Smooth muscle cell (in vitro differentiated cells): ENCODE results near the gene FAM8A1. TPM values are rescaled to one million over a fixed set of nuclear protein-coding genes. Genes with fewer than 3 reads are reported as not detected.
A peak's percentile ranks its signal among the peaks of the same experiment; 100 is the strongest.

Experiments used
- DNase-seq: peaks from one replicate; lab custom pipeline; 2025; ENCODE audit not compliant: unreplicated experiment; lab: John Stamatoyannopoulos, UW
- H2AFZ ChIP-seq: fragments of 200-600 bp; sonication (generic); 2 replicates; pipeline ENCODE4 v1.6.0; 2016; ENCODE audit warnings: antibody characterized with exemption, low read depth, mild to moderate bottlenecking
- H3F3A ChIP-seq: fragments of 200-600 bp; sonication (generic); 2 replicates; pipeline ENCODE4 v1.6.0; 2017; ENCODE audit warnings: antibody characterized with exemption, low read depth
- H3K27ac ChIP-seq: fragments of 200-600 bp; sonication (generic); 2 replicates; pipeline ENCODE4 v1.5.1; 2016; ENCODE audit warnings: low read depth, mild to moderate bottlenecking
- H3K27me3 ChIP-seq: fragments of 200-600 bp; sonication (generic); 2 replicates; pipeline ENCODE4 v1.6.1; 2016; ENCODE audit warnings: low read depth, mild to moderate bottlenecking
- H3K36me3 ChIP-seq: fragments of 200-600 bp; sonication (generic); 2 replicates; pipeline ENCODE4 v1.5.1; 2016; ENCODE audit warnings: low read depth
- H3K4me1 ChIP-seq: fragments of 200-600 bp; sonication (generic); 2 replicates; pipeline ENCODE4 v1.5.1; 2016; ENCODE audit warnings: low read depth
- H3K4me2 ChIP-seq: fragments of 200-600 bp; sonication (generic); 2 replicates; pipeline ENCODE4 v1.6.0; 2016; ENCODE audit warnings: mild to moderate bottlenecking
- H3K4me3 ChIP-seq: fragments of 200-600 bp; sonication (generic); 2 replicates; pipeline ENCODE4 v1.5.1; 2016; ENCODE audit warnings: mild to moderate bottlenecking
- H3K79me2 ChIP-seq: fragments of 200-600 bp; sonication (generic); 2 replicates; pipeline ENCODE4 v1.6.0; 2016; ENCODE audit warnings: low read depth, mild to moderate bottlenecking
- H3K9ac ChIP-seq: fragments of 200-600 bp; sonication (generic); 2 replicates; pipeline ENCODE4 v1.6.0; 2016; ENCODE audit warnings: low read depth
- H3K9me3 ChIP-seq: fragments of 200-600 bp; sonication (generic); replicated peaks from 2 replicates; pipeline ENCODE4 v1.5.1; 2016; ENCODE audit warnings: low read depth
- H4K20me1 ChIP-seq: fragments of 200-600 bp; sonication (generic); 2 replicates; pipeline ENCODE4 v1.6.0; 2016; ENCODE audit warnings: low read depth
- CTCF ChIP-seq: fragments of 200-600 bp; sonication (generic); IDR thresholded peaks from 2 replicates; pipeline ENCODE4 v1.5.1; 2017; ENCODE audit warnings: borderline replicate concordance, mild to moderate bottlenecking, antibody characterized with exemption; ENCODE audit not compliant: insufficient read depth, poor library complexity, severe bottlenecking
- WGBS: methylation state at CpG from one replicate; pipeline ENCODE4 v1.1.7; 2016; ENCODE audit warnings: low lambda C conversion rate; 5-methylcytosine and 5-hydroxymethylcytosine counted together
- polyA plus RNA-seq: library from polyadenylated mRNA; unstranded; fragments of >200 nt; fragmentation: Nextera tagmentation; extraction: Ambion mirVana; gene quantifications from 2 replicates; pipeline ENCODE4 v1.2.1, GENCODE V29; 2016
- total RNA-seq: library from RNA; depleted of rRNA; stranded (reverse); fragments of >200 nt; gene quantifications from 2 replicates; pipeline ENCODE4 v1.2.3, GENCODE V29; 2014

Gene FAM8A1, protein sequence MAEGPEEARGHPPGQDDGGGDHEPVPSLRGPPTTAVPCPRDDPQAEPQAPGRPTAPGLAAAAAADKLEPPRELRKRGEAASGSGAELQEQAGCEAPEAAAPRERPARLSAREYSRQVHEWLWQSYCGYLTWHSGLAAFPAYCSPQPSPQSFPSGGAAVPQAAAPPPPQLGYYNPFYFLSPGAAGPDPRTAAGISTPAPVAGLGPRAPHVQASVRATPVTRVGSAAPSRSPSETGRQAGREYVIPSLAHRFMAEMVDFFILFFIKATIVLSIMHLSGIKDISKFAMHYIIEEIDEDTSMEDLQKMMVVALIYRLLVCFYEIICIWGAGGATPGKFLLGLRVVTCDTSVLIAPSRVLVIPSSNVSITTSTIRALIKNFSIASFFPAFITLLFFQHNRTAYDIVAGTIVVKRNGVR
- 32.8 and 33.2 TPM in 2 replicates for total RNA-seq
- 10.0 and 11.8 TPM in 2 replicates for polyA plus RNA-seq

DNA sequence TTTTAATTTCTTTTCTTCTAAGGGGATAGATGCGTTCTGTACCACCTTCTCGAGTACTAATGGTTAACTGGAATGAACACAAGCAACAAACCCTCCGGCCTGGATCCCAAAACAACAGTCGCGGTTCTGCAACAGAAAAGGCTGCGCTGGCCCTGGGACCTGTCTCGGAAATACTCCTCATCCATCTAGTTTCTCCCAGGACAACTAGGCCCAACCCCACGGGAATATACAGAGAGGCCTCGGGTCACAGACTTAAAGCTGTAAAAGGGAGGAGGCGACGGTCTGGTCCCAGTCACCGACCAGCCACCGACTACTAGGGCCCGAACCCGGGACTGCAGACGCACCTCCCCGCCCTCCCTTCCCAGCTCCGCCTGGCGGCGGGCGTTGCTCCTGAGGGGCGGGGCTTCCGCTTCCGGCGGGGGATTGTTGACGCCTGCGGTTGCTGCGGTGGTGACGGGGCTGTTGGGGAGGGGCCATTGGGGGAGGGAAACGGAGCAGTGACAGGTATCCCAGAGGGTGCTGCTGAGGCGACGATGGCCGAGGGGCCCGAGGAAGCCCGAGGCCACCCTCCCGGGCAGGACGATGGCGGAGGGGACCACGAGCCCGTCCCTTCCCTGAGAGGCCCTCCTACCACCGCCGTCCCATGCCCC, at the start of gene FAM8A1:
TSS of gene FAM8A1 (plus strand) at position 426 of the 650 bp plus-strand sequence. CDS start at position 534, 108 bp downstream.
- H3F3A ChIP-seq: no peaks in the 10 kb centered on the region
- 13% methylated on average over 30 of the region's 42 CpGs for WGBS
- H3K9me3 ChIP-seq: no peaks in the 10 kb centered on the region
- H3K36me3 ChIP-seq: no peaks in the 10 kb centered on the region
- peak within 1 kb of the TSS; percentile 59 for H3K27ac ChIP-seq
- TF ChIP-seq CTCF: peak; percentile 36
- H3K4me3 ChIP-seq: peak within 1 kb of the TSS; percentile 79
- peaks cover 14% of the 10 kb centered on the region for H3K79me2 ChIP-seq
- peak within 1 kb of the TSS; percentile 52 for H2AFZ ChIP-seq
- no peaks in the 10 kb centered on the region for H3K27me3 ChIP-seq
- peaks cover 10% of the 10 kb centered on the region for H3K4me1 ChIP-seq
- DNase-seq: peak; percentile 60
- peaks cover 11% of the 10 kb centered on the region for H4K20me1 ChIP-seq
- peak within 1 kb of the TSS; percentile 72 for H3K9ac ChIP-seq
- H3K4me2 ChIP-seq: peak within 1 kb of the TSS; percentile 95

DNA sequence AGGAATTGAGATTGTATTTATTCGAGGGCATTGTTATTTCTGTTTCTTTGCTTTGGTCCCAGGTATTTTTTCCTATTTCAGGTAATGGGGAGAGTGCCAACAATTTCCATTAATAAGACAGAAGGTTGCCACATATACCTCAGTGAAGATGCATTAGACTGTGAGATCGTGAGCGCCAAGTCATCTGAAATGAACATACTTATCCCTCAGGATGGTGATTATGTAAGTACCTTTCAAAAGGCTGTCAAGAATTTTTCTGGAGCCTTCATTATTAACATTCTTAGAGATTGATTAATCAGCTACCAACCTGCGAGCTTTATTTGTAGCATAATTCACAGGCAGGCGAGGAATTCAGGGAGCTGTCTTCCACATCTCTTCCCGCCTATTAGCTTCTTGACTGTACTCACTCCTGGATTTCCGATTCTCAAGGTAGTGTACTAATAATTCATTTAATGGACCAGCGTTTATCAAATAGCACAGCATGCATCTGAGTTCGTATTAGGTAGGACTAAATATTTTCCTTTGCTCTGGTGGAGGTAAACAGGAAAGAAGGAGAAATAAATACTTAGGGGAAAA, 48.6 kb upstream of the FAM8A1 start:
- DNase-seq: no peak

GRCh38 chr6:17552861-17553260, 47.2 kb upstream of the FAM8A1 start:
- Histone ChIP-seq H3K4me3 (no peak overlapping the region), H3K4me2 (no peak overlapping the region), H2AFZ (no peak overlapping the region), H3K79me2 (no peaks in the 10 kb centered on the region), H3K9ac (no peak overlapping the region), H3K9me3 (no peaks in the 10 kb centered on the region), H3K27me3 (no peaks in the 10 kb centered on the region), H3K27ac (no peak overlapping the region), H3K4me1 (no peaks in the 10 kb centered on the region), H3K36me3 (no peaks in the 10 kb centered on the region), H4K20me1 (no peaks in the 10 kb centered on the region), H3F3A (no peaks in the 10 kb centered on the region)
- no peak for DNase-seq
- WGBS: 96% methylated on average over 3 of the region's 3 CpGs
- TF ChIP-seq CTCF: no peak

More for the DNA sequence above, 48.6 kb upstream of the FAM8A1 start:
- Histone ChIP-seq H3K27me3 (no peaks in the 10 kb centered on the region), H4K20me1 (no peaks in the 10 kb centered on the region), H3K36me3 (no peaks in the 10 kb centered on the region), H3K9me3 (no peaks in the 10 kb centered on the region), H2AFZ (no peak overlapping the region), H3K4me2 (no peak overlapping the region), H3K79me2 (no peaks in the 10 kb centered on the region), H3K9ac (no peak overlapping the region), H3K4me1 (no peaks in the 10 kb centered on the region), H3K4me3 (no peak overlapping the region), H3F3A (no peaks in the 10 kb centered on the region), H3K27ac (no peak overlapping the region)
- WGBS: 97% methylated on average over 9 of the region's 9 CpGs
- TF ChIP-seq CTCF: no peak
